Loucy (cell line): ENCODE data around the gene PSME2.

ENCODE experiments used
- H2AFZ ChIP-seq: fragments of 200-600 bp; sonication (generic); 2 replicates; pipeline ENCODE4 v1.6.0; 2016; ENCODE audit warnings: antibody characterized with exemption, mild to moderate bottlenecking, low read length, moderate library complexity
- H3F3A ChIP-seq: fragments of 200-600 bp; 2 replicates; pipeline ENCODE4 v1.6.0; 2016; ENCODE audit warnings: antibody characterized with exemption, low read depth, mild to moderate bottlenecking
- H3K27me3 ChIP-seq: fragments of 200-600 bp; sonication (generic); 2 replicates; pipeline ENCODE4 v1.6.1; 2014; ENCODE audit warnings: low read length, mild to moderate bottlenecking; ENCODE audit not compliant: insufficient read depth, poor library complexity, severe bottlenecking
- H3K36me3 ChIP-seq: fragments of 200-600 bp; sonication (generic); 2 replicates; pipeline ENCODE4 v1.6.1; 2016; ENCODE audit warnings: low read length; ENCODE audit not compliant: insufficient read depth
- H3K4me1 ChIP-seq: fragments of 200-600 bp; sonication (generic); 2 replicates; pipeline ENCODE4 v1.5.1; 2014; ENCODE audit warnings: low read length, mild to moderate bottlenecking; ENCODE audit not compliant: insufficient read depth, poor library complexity, severe bottlenecking
- H3K4me2 ChIP-seq: fragments of 200-600 bp; sonication (generic); 2 replicates; pipeline ENCODE4 v1.6.0; 2014; ENCODE audit warnings: antibody characterized with exemption, low read length, low read depth, mild to moderate bottlenecking; ENCODE audit not compliant: poor library complexity, severe bottlenecking
- H3K4me3 ChIP-seq: fragments of 200-600 bp; sonication (generic); 2 replicates; pipeline ENCODE4 v1.5.1; 2014; ENCODE audit warnings: low read length, mild to moderate bottlenecking, mixed read lengths; ENCODE audit not compliant: poor library complexity, severe bottlenecking
- H3K79me2 ChIP-seq: fragments of 200-600 bp; sonication (generic); 2 replicates; pipeline ENCODE4 v1.6.1; 2014; ENCODE audit warnings: low read length; ENCODE audit not compliant: insufficient read depth
- H3K9ac ChIP-seq: fragments of 200-600 bp; sonication (generic); 2 replicates; pipeline ENCODE4 v1.6.0; 2014; ENCODE audit warnings: mild to moderate bottlenecking, low read depth, low read length, moderate library complexity; ENCODE audit not compliant: poor library complexity, severe bottlenecking
- H3K9me2 ChIP-seq: fragments of 200-600 bp; sonication (generic); replicated peaks from 2 replicates; pipeline ENCODE4 v1.6.1; 2016; ENCODE audit warnings: low read depth, low read length, mixed read lengths
- H3K9me3 ChIP-seq: fragments of 200-600 bp; sonication (generic); 2 replicates; pipeline ENCODE4 v1.6.1; 2014; ENCODE audit warnings: mild to moderate bottlenecking, antibody characterized with exemption, low read length, low read depth; ENCODE audit not compliant: insufficient read depth
- H4K20me1 ChIP-seq: fragments of 200-600 bp; sonication (generic); 2 replicates; pipeline ENCODE4 v1.6.0; 2014; ENCODE audit warnings: antibody characterized with exemption, low read length, mild to moderate bottlenecking; ENCODE audit not compliant: insufficient read depth, poor library complexity, severe bottlenecking
- EZH2phosphoT487 ChIP-seq: fragments of 200-600 bp; IDR thresholded peaks from 2 replicates; pipeline ENCODE4 v1.6.1; 2018; ENCODE audit warnings: antibody characterized with exemption, mild to moderate bottlenecking, moderate library complexity, borderline replicate concordance
- TF ChIP-seq, protein P1 (sequence below): fragments of 200-600 bp; sonication (generic); conservative IDR thresholded peaks from 2 replicates; pipeline ENCODE4 v1.5.1; 2014; ENCODE audit warnings: mild to moderate bottlenecking, antibody characterized with exemption, low read length

The PSME2 gene

DNA sequence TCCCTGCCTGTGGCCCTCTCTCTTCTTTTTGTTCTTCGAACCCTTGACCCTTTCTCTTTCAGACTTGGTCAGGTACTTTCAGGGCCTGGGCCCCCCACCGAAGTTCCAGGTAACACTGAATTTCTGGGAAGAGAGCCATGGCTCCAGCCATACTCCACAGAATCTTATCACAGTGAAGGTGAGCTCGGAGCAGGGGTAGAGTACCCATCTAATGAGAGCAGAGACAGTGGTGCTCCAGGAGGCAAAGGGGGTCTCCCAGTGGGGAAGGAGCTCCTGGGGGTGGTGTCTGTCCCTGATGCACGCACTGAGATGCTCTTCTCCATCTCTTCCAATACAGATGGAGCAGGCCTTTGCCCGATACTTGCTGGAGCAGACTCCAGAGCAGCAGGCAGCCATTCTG, 19.4 kb upstream of the PSME2 start:
- Histone ChIP-seq H3K4me3 (no peak overlapping the region), H3K4me1 (peaks cover 9% of the 10 kb centered on the region), H3K9me3 (no peaks in the 10 kb centered on the region), H4K20me1 (no peaks in the 10 kb centered on the region), H3K36me3 (peaks cover 10% of the 10 kb centered on the region; the same call in 1 of the 2 replicates), H3K9me2 (no peaks in the 10 kb centered on the region), H3K4me2 (no peak overlapping the region), H3K9ac (no peak overlapping the region), H3K79me2 (peaks cover 9% of the 10 kb centered on the region; the same call in 1 of the 2 replicates), H3F3A (no peaks in the 10 kb centered on the region), H2AFZ (no peak overlapping the region), H3K27me3 (no peaks in the 10 kb centered on the region)
- TF ChIP-seq EZH2phosphoT487: no peak
- TF ChIP-seq, protein P1, sequence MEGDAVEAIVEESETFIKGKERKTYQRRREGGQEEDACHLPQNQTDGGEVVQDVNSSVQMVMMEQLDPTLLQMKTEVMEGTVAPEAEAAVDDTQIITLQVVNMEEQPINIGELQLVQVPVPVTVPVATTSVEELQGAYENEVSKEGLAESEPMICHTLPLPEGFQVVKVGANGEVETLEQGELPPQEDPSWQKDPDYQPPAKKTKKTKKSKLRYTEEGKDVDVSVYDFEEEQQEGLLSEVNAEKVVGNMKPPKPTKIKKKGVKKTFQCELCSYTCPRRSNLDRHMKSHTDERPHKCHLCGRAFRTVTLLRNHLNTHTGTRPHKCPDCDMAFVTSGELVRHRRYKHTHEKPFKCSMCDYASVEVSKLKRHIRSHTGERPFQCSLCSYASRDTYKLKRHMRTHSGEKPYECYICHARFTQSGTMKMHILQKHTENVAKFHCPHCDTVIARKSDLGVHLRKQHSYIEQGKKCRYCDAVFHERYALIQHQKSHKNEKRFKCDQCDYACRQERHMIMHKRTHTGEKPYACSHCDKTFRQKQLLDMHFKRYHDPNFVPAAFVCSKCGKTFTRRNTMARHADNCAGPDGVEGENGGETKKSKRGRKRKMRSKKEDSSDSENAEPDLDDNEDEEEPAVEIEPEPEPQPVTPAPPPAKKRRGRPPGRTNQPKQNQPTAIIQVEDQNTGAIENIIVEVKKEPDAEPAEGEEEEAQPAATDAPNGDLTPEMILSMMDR: no peak

DNA sequence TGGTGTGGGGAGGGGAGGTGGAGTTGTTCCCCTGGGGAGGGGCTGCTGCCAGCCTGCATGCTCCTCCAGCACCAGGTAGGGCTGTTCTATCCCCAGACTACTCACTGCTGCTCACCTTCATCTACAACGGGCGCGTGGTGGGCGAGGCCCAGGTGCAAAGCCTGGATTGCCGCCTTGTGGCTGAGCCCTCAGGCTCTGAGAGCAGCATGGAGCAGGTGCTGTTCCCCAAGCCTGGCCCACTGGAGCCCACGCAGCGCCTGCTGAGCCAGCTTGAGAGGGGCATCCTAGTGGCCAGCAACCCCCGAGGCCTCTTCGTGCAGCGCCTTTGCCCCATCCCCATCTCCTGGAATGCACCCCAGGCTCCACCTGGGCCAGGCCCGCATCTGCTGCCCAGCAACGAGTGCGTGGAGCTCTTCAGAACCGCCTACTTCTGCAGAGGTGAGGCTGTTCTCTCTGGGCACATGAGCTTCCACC, 18.1 kb upstream of the PSME2 start:
- H3K9me3 ChIP-seq: no peaks in the 10 kb centered on the region
- H3F3A ChIP-seq: no peaks in the 10 kb centered on the region; the same call in 1 of the 2 replicates
- peaks cover 14% of the 10 kb centered on the region; the same call in 1 of the 2 replicates for H3K36me3 ChIP-seq
- no peaks in the 10 kb centered on the region for H4K20me1 ChIP-seq
- H3K4me3 ChIP-seq: no peak overlapping the region
- H3K4me1 ChIP-seq: peaks cover 13% of the 10 kb centered on the region
- no peaks in the 10 kb centered on the region for H3K27me3 ChIP-seq
- H2AFZ ChIP-seq: no peak overlapping the region
- no peak overlapping the region for H3K9ac ChIP-seq
- no peaks in the 10 kb centered on the region for H3K9me2 ChIP-seq
- H3K79me2 ChIP-seq: peaks cover 9% of the 10 kb centered on the region; the same call in 1 of the 2 replicates
- no peak overlapping the region for H3K4me2 ChIP-seq
- TF ChIP-seq, protein P1: no peak
- TF ChIP-seq EZH2phosphoT487: no peak

DNA sequence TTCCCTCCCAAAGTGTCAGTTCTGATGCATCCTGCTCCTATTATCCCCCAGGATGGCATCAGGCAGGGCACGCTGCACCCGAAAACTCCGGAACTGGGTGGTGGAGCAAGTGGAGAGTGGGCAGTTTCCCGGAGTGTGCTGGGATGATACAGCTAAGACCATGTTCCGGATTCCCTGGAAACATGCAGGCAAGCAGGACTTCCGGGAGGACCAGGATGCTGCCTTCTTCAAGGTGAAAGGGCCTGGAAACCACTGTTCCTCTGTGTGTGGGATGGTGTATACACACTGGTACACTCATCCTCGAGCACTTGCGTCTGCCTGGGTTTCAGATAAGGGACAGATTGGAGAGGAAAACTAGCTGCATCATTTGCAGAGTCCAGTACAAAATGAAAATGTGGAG, 15.7 kb upstream of the PSME2 start:
- Histone ChIP-seq H3K4me3 (peak overlapping the region; percentile 82), H3K9ac (peak overlapping the region; percentile 73)

More for the DNA sequence above, 15.7 kb upstream of the PSME2 start:
- TF ChIP-seq, protein P1: no peak
- no peak for TF ChIP-seq EZH2phosphoT487
- peaks cover 13% of the 10 kb centered on the region for H3K4me1 ChIP-seq
- H3K27me3 ChIP-seq: no peaks in the 10 kb centered on the region
- peaks cover 9% of the 10 kb centered on the region; the same call in 1 of the 2 replicates for H3K79me2 ChIP-seq
- no peaks in the 10 kb centered on the region for H4K20me1 ChIP-seq
- H3F3A ChIP-seq: no peaks in the 10 kb centered on the region; the same call in 1 of the 2 replicates
- H3K36me3 ChIP-seq: peaks cover 24% of the 10 kb centered on the region; the same call in 1 of the 2 replicates
- H2AFZ ChIP-seq: no peak overlapping the region
- H3K9me3 ChIP-seq: no peaks in the 10 kb centered on the region
- no peaks in the 10 kb centered on the region for H3K9me2 ChIP-seq
- H3K4me2 ChIP-seq: peak overlapping the region; percentile 84
